Measurements from ENCODE around the gene WASHC3. TPM values are rescaled to one million over a fixed set of nuclear protein-coding genes. Genes with fewer than 3 reads are reported as not detected.

Gene WASHC3
- total RNA-seq, 1 donor from 2014 or later: 35.9 TPM

DNA sequence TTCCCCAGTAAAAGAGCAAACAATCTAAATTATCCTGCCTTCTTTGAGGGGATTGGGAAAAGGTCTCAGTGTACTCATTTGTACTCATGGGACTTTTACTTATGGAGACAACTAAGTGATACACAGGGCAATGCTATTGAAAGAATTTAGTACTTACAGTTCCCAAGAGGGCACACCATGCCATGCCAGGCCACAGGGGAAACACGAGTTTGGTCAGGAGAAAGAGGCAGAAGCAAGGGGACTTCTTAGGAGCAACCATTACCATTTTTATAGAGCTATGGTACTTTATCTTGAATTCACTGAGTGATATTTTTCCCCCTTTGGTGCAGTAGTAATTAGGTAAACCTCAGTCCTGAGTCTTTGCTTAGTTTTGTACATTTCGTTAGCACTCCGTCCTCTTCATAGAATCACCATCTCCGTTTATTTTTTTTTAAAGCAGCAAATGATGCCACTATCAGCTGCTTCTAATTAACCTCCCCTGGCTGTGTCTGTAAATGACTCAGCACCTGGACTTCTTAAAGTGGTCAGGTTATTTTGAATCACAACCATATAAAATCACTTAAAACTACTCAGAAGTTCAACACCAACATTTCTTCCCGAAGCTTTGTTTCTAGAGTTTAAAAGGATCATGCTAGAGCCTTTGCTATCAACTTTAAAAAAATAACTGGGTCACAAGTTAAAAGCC is 5.9 kb upstream of the WASHC3 start:
- H3K9ac ChIP-seq: no peak overlapping the region
- Mint-ChIP-seq H3K4me1 (no peaks in the 10 kb centered on the region), H3K9me3 (no peaks in the 10 kb centered on the region), H3K4me3 (no peak overlapping the region), H3K27me3 (ENCODE audit: insufficient read depth, low read depth) (no peaks in the 10 kb centered on the region), H3K27ac (no peak overlapping the region), H3K36me3 (no peaks in the 10 kb centered on the region)
- no peaks in the 10 kb centered on the region for H3K9me3 ChIP-seq (ENCODE audit: low read depth)
- H3K4me2 ChIP-seq: no peak overlapping the region
- H3K4me3 ChIP-seq: no peak overlapping the region
- no peak overlapping the region for H2AFZ ChIP-seq (replicated peaks)
- no peak overlapping the region for H3K27ac ChIP-seq
- H3K36me3 ChIP-seq: peaks cover 4% of the 10 kb centered on the region
- DNase-seq (ENCODE audit: low spot score): no peak
- no peaks in the 10 kb centered on the region for H3K4me1 ChIP-seq
- H3K79me2 ChIP-seq (ENCODE audit: low read depth): no peaks in the 10 kb centered on the region
- TF ChIP-seq EZH2phosphoT487 (IDR thresholded peaks at IDR 0.05) (no peak), CTCF (IDR thresholded peaks at IDR 0.05) (no peak), EZH2 (IDR thresholded peaks at IDR 0.05) (no peak)
- H4K20me1 ChIP-seq (ENCODE audit: low read depth): no peaks in the 10 kb centered on the region
- H3F3A ChIP-seq (ENCODE audit: low read depth): no peaks in the 10 kb centered on the region
- H3K27me3 ChIP-seq: no peaks in the 10 kb centered on the region

GRCh38 chr12:102064476-102064875 is 2.7 kb upstream of the WASHC3 start:
- H3K9me3 ChIP-seq (ENCODE audit: low read depth): no peaks in the 10 kb centered on the region
- no peaks in the 10 kb centered on the region for H3F3A ChIP-seq (ENCODE audit: low read depth)
- H3K36me3 Mint-ChIP-seq: no peaks in the 10 kb centered on the region
- H3K4me3 Mint-ChIP-seq: no peak overlapping the region
- H4K20me1 ChIP-seq (ENCODE audit: low read depth): no peaks in the 10 kb centered on the region
- no peak overlapping the region for H3K9ac ChIP-seq
- TF ChIP-seq CTCF (IDR thresholded peaks at IDR 0.05): no peak
- TF ChIP-seq EZH2 (IDR thresholded peaks at IDR 0.05): no peak
- no peak for TF ChIP-seq EZH2phosphoT487 (IDR thresholded peaks at IDR 0.05)
- no peak for DNase-seq (ENCODE audit: low spot score)
- no peaks in the 10 kb centered on the region for H3K79me2 ChIP-seq (ENCODE audit: low read depth)
- no peak overlapping the region for H3K4me2 ChIP-seq
- H3K27me3 Mint-ChIP-seq (ENCODE audit: insufficient read depth, low read depth): no peaks in the 10 kb centered on the region
- no peak overlapping the region for H3K27ac ChIP-seq
- H3K4me1 Mint-ChIP-seq: peaks cover 7% of the 10 kb centered on the region
- no peaks in the 10 kb centered on the region for H3K27me3 ChIP-seq
- no peaks in the 10 kb centered on the region for H3K36me3 ChIP-seq
- H3K4me1 ChIP-seq: no peaks in the 10 kb centered on the region
- no peak overlapping the region for H3K27ac Mint-ChIP-seq
- no peak overlapping the region for H2AFZ ChIP-seq (replicated peaks)
- H3K4me3 ChIP-seq: no peak overlapping the region
- no peaks in the 10 kb centered on the region for H3K9me3 Mint-ChIP-seq

DNA sequence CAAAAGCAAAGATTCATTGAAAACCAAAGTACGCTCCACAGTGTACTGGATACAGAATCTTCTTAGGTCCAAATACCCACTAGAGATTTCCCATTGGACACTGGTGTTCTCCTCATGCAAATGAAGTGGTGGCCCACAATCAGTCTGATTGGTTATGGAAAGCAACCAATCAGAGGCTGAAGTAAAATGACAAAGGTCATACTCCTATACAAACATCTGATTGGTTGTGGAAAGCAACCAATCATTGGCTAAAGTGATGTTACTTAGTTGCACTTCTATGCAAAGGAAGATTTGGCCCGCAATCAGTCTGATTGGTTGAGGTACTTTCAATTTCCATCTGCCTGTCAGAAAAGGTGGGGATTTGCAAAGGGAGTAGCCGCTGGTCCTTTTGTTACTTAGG is 1.3 kb upstream of the WASHC3 start:
- peaks cover 7% of the 10 kb centered on the region for H3K4me1 Mint-ChIP-seq
- Histone ChIP-seq H3K4me2 (no peak overlapping the region), H3F3A (ENCODE audit: low read depth) (no peaks in the 10 kb centered on the region), H3K27me3 (no peaks in the 10 kb centered on the region), H3K9me3 (ENCODE audit: low read depth) (no peaks in the 10 kb centered on the region), H3K36me3 (no peaks in the 10 kb centered on the region), H2AFZ (replicated peaks) (peak overlapping the region; percentile 59), H3K4me3 (no peak overlapping the region), H3K79me2 (ENCODE audit: low read depth) (no peaks in the 10 kb centered on the region), H3K4me1 (no peaks in the 10 kb centered on the region), H4K20me1 (ENCODE audit: low read depth) (no peaks in the 10 kb centered on the region), H3K9ac (no peak overlapping the region), H3K27ac (no peak overlapping the region)
- peak overlapping the region; percentile 92 for H3K4me3 Mint-ChIP-seq
- no peaks in the 10 kb centered on the region for H3K27me3 Mint-ChIP-seq (ENCODE audit: insufficient read depth, low read depth)
- no peak overlapping the region for H3K27ac Mint-ChIP-seq
- no peak for DNase-seq (ENCODE audit: low spot score)
- no peaks in the 10 kb centered on the region for H3K36me3 Mint-ChIP-seq
- H3K9me3 Mint-ChIP-seq: no peaks in the 10 kb centered on the region
- no peak for TF ChIP-seq EZH2phosphoT487 (IDR thresholded peaks at IDR 0.05)
- no peak for TF ChIP-seq CTCF (IDR thresholded peaks at IDR 0.05)
- TF ChIP-seq EZH2 (IDR thresholded peaks at IDR 0.05): no peak
